GM13977 (cell line): ENCODE data around the gene LZTS3.
"Not testable (repeated sequence)": the region's sequence is repeated elsewhere in the genome, so short reads cannot be mapped to it uniquely, and the experiment has no call there.

Experiments
- DNase-seq: peaks from one replicate; pipeline ENCODE4 v3.0.0; 2012; ENCODE audit warnings: low spot score
- CTCF ChIP-seq: IDR thresholded peaks from 2 replicates; pipeline ENCODE4 v1.5.1; 2012; ENCODE audit warnings: mild to moderate bottlenecking, control low read depth; ENCODE audit not compliant: insufficient read depth; ENCODE audit errors: extremely low read depth, missing control alignments
- in situ Hi-C: fragments of 300-500 bp; cut with MboI; formaldehyde crosslinking; loops from one replicate; pipeline ENCODE4 v1.12.0; 2022; ENCODE audit warnings: low sequenced_read_pairs, low pct_unique_long_range_greater_than_20kb, mixed read lengths, inconsistent platforms; ENCODE audit not compliant: unreplicated experiment

The LZTS3 gene

DNA sequence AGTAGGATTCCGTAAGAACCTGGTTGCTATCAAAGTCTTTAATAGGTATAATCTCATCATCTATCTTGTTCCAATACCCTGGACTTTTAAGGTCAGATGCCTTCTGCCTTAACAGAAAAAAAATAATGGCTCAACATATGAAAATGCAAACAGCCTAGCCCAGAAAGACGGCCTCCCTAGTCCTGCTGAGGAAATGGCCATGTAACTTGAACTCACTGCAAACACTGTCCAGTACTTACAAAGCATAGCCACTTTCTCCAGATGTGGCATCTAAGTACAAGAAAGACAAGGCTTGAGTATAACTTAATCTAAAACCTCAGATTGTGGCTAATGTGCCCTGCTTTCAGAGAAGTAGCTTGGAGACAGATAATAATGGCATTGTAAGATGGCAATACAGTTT, 40.2 kb downstream of the LZTS3 start:
- no peak for DNase-seq
- TF ChIP-seq CTCF, result no peak
- in situ Hi-C loops, result no loop called here

DNA sequence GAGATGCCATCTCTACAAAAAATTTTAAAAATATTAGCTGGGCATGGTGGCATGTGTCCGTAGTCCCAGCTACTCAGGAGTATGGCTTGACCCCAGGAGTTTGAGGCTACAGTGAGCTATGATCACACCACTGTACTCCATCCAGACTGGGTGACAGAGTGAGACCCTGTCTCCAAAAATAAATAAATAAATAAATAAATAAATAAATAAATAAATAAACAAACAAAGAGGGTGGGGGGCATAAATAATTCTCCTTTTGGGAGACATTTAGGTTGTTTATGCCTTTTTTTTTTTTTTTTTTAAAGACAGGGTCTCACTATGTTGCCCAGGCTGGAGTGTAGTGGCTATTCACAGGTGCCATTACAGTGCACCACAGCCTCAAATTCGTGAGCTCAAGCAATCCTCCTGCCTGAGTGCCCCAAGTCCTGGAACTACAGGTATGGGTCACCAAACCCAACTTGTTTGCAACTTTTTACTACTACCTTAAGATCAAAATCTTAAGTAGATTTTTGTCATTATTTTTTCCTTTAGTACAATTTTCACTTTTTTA, 43.2 kb downstream of the LZTS3 start:
- TF ChIP-seq CTCF, result no peak

GRCh38 chr20:3129094-3129493, 44.3 kb downstream of the LZTS3 start:
- in situ Hi-C loops, result no loop called here
- DNase-seq, result no peak
- no peak for TF ChIP-seq CTCF

More for the DNA sequence above, 43.2 kb downstream of the LZTS3 start:
- in situ Hi-C loops, result no loop called here
- no peak for DNase-seq

- in situ Hi-C loops, result no loop called here
- DNase-seq, result no peak
- no peak for TF ChIP-seq CTCF
Measured at GRCh38 chr20:3128275-3128984, 44.9 kb downstream of the LZTS3 start.

DNA sequence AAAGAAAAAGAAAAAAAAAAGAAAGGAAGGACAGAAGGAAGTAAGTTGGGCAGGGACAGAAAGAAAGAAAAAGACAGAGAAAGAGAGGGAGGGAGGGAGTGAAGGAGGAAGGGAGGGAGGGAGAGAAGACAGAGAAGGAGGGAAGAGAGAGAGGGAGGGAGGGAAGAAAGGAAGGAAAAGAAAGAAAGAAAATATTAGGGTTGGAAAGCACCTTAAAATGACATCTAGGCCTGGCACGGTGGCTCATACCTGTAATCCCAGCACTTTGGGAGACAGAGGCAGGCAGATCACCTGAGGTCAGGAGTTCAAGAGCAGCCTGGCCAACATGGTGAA, 46.9 kb downstream of the LZTS3 start:
- TF ChIP-seq CTCF, result no peak
- in situ Hi-C loops, result no loop called here
- DNase-seq, result no peak

- DNase-seq, in situ Hi-C loops: not testable (repeated sequence)
Measured at GRCh38 chr20:3125776-3126526, 47.4 kb downstream of the LZTS3 start.

DNA sequence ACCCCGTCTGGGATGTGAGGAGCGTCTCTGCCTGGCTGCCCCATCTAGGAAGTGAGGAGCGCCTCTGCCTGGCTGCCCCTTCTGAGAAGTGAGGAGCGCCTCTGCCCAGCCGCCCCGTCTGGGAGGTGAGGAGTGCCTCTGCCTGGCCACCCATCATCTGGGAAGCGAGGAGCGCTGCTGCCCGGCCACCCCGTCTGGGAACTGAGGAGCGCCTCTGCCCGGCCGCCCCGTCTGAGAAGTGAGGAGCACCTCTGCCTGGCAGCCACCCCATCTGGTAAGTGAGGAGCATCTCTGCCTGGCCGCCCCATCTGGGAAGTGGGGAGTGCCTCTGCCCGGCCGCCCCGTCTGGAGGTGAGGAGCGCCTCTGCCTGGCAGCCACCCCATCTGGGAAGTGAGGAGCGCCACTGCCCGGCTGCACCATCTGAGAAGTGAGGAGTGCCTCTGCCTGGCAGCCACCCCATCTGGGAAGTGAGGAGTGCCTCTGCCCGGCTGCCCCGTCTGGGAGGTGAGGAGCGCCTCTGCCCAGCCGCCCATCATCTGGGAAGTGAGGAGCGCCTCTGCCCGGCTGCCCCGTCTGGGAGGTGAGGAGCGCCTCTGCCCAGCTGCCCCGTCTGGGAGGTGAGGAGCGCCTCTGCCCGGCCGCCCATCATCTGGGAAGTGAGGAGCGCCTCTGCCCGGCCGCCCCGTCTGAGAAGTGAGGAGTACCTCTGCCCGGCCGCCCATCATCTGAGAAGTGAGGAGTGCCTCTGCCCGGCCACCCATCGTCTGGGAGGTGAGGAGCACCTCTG, 48.4 kb downstream of the LZTS3 start:
- in situ Hi-C loops, DNase-seq: not testable (repeated sequence)

DNA sequence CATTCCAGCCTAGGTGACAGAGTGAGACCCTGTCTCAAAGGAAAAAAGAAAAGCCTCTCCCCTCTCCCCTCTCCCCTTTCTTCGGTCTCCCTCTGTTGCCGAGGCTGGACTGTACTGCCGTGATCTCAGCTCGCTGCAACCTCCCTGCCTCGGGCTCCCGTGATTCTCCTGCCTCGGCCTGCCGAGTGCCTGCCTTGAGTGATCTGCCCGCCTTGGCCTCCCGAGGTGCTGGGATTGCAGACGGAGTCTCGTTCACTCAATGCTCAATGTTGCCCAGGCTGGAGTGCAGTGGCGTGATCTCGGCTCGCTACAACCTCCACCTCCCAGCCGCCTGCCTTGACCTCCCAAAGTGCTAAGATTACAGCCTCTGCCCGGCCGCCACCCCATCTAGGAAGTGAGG, 49.2 kb downstream of the LZTS3 start:
- in situ Hi-C loops, result not testable (repeated sequence)

More for the DNA sequence above, 49.2 kb downstream of the LZTS3 start:
- DNase-seq, result not testable (repeated sequence)
